ENCODE measurements around the gene ITPR2.

The ITPR2 gene

DNA sequence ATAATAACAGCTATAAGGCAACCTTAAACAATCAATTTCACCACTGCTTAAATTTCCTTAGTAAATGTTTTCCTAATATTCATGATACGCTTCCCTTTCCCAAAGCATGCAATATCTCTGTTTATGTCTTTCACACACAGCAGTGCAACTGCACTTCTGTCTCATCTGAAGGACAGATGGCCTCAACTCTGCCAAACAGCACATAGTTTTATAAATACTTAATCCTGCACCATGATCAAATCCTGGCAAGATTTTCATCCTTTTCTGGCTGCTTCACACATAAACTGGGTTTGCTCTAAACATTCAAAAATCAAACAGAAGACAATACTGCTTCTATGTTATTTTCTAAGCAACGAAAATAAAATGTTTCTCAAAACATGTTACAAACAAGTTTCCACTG, 266.3 kb downstream of the ITPR2 start:
- no peak overlapping the region for H3K27ac ChIP-seq (ENCODE audit: low read length, poor library complexity, severe bottlenecking)
- no peak overlapping the region for H3K4me3 ChIP-seq (ENCODE audit: insufficient read depth in 1 of 2, low read depth in 1 of 2, low read length in 2 of 2)

DNA sequence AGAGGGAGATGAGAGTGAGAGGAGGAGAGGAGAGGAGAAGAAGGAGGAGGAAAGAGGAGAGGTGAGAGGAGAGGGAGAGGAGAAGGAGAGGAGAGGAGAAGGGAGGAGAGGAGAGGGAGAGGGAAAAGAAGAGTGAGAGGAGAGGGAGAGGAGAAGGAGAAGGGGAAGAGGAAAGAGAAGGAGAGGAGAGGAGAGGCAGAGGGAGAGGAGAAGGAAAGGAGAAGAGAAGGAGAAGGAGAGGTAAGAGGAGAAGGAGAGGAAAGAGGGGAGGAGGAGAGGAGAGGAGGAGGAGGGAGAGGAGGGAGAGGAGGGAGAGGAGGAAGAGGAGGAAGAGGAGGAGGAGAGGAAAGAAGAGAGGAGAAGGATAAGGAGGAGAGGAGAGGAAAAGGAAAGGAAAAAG, 266.8 kb downstream of the ITPR2 start:
- H2BK120ac ChIP-seq (ENCODE audit: low read depth, low read length): no peak overlapping the region
- H3K79me1 ChIP-seq (replicated peaks; ENCODE audit: low read length, poor library complexity, severe bottlenecking): no peaks in the 10 kb centered on the region
- H3K9ac ChIP-seq (ENCODE audit: low read length): no peak overlapping the region
- no peak overlapping the region for H3K4me3 ChIP-seq (ENCODE audit: insufficient read depth in 1 of 2, low read depth in 1 of 2, low read length in 2 of 2)
- no peak overlapping the region for H2AK5ac ChIP-seq (ENCODE audit: low read length, severe bottlenecking)
- H3K27me3 ChIP-seq (ENCODE audit: control insufficient read depth in 1 of 2, insufficient read depth in 1 of 2, low read length in 2 of 2): no peaks in the 10 kb centered on the region
- no peaks in the 10 kb centered on the region for H3K36me3 ChIP-seq (ENCODE audit: control insufficient read depth in 1 of 2, insufficient read depth in 2 of 2, low read depth in 1 of 2, low read length in 2 of 2)
- no peak overlapping the region for H3K27ac ChIP-seq (ENCODE audit: low read length, poor library complexity, severe bottlenecking)
- no peaks in the 10 kb centered on the region for H3K4me1 ChIP-seq (ENCODE audit: control insufficient read depth, insufficient read depth, low read depth, low read length)
- H4K8ac ChIP-seq (ENCODE audit: low read length): no peak overlapping the region
- no peak overlapping the region for H3K4me2 ChIP-seq (ENCODE audit: low read length, poor library complexity, severe bottlenecking)
- H2BK5ac ChIP-seq (ENCODE audit: low read depth, low read length, poor library complexity, severe bottlenecking): no peak overlapping the region
- no peak overlapping the region for H4K91ac ChIP-seq (ENCODE audit: low read length)
- H3K9me3 ChIP-seq (ENCODE audit: control insufficient read depth, low read length): no peaks in the 10 kb centered on the region
- H3K14ac ChIP-seq (ENCODE audit: low read length in 2 of 2): no peak overlapping the region
- no peak overlapping the region for H3K4ac ChIP-seq (ENCODE audit: low read depth in 1 of 2, low read length in 2 of 2)
- no peak overlapping the region for H2BK15ac ChIP-seq (ENCODE audit: low read depth, poor library complexity, severe bottlenecking)
- H2BK12ac ChIP-seq (ENCODE audit: low read length in 2 of 2): no peak overlapping the region
- no peak for DNase-seq
- no peak overlapping the region for H2AFZ ChIP-seq (ENCODE audit: low read depth, low read length)
- H3K23ac ChIP-seq (ENCODE audit: low read length in 2 of 2): no peak overlapping the region
- H3K18ac ChIP-seq (ENCODE audit: low read depth in 1 of 2, low read length in 2 of 2): no peak overlapping the region

More for the DNA sequence above, 266.3 kb downstream of the ITPR2 start:
- Histone ChIP-seq H2AK5ac (ENCODE audit: low read length, severe bottlenecking) (no peak overlapping the region), H3K14ac (ENCODE audit: low read length in 2 of 2) (no peak overlapping the region), H3K9me3 (ENCODE audit: control insufficient read depth, low read length) (no peaks in the 10 kb centered on the region), H4K8ac (ENCODE audit: low read length) (no peak overlapping the region), H2BK5ac (ENCODE audit: low read depth, low read length, poor library complexity, severe bottlenecking) (no peak overlapping the region), H2BK120ac (ENCODE audit: low read depth, low read length) (no peak overlapping the region), H3K36me3 (ENCODE audit: control insufficient read depth in 1 of 2, insufficient read depth in 2 of 2, low read depth in 1 of 2, low read length in 2 of 2) (no peaks in the 10 kb centered on the region), H3K18ac (ENCODE audit: low read depth in 1 of 2, low read length in 2 of 2) (no peak overlapping the region), H3K4me1 (ENCODE audit: control insufficient read depth, insufficient read depth, low read depth, low read length) (no peaks in the 10 kb centered on the region), H3K27me3 (ENCODE audit: control insufficient read depth in 1 of 2, insufficient read depth in 1 of 2, low read length in 2 of 2) (no peaks in the 10 kb centered on the region), H3K4me2 (ENCODE audit: low read length, poor library complexity, severe bottlenecking) (no peak overlapping the region), H3K23ac (ENCODE audit: low read length in 2 of 2) (no peak overlapping the region), H4K91ac (ENCODE audit: low read length) (no peak overlapping the region), H3K4ac (ENCODE audit: low read depth in 1 of 2, low read length in 2 of 2) (no peak overlapping the region), H2AFZ (ENCODE audit: low read depth, low read length) (no peak overlapping the region), H2BK15ac (ENCODE audit: low read depth, poor library complexity, severe bottlenecking) (no peak overlapping the region), H3K79me1 (replicated peaks; ENCODE audit: low read length, poor library complexity, severe bottlenecking) (no peaks in the 10 kb centered on the region), H2BK12ac (ENCODE audit: low read length in 2 of 2) (no peak overlapping the region), H3K9ac (ENCODE audit: low read length) (no peak overlapping the region)
- DNase-seq: no peak
- WGBS: over 99% methylated on average over 1 of the region's 2 CpGs

DNA sequence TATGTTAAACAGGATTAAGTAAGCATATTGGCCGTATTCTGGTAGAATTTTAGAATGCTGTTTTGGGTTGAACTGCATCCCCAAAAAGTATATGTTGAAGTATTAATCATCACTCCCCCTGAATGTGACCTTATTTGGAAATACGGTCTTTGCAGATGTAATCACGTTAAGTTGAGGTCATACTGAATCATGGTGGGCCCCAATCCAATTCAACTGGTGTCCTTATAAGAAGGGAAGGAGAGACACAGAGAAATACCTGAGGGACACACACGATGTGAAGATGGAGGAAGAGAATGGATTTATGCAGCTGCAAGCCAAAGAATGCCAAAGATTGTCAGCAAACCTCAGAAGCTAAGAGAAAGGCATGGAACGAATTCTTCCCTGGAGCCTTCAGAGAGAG, 268.6 kb downstream of the ITPR2 start:
- Histone ChIP-seq H3K4me2 (ENCODE audit: low read length, poor library complexity, severe bottlenecking) (no peak overlapping the region), H2BK120ac (ENCODE audit: low read depth, low read length) (no peak overlapping the region), H2AK5ac (ENCODE audit: low read length, severe bottlenecking) (no peak overlapping the region), H2BK12ac (ENCODE audit: low read length in 2 of 2) (no peak overlapping the region), H3K79me1 (replicated peaks; ENCODE audit: low read length, poor library complexity, severe bottlenecking) (no peaks in the 10 kb centered on the region), H4K91ac (ENCODE audit: low read length) (no peak overlapping the region), H3K4ac (ENCODE audit: low read depth in 1 of 2, low read length in 2 of 2) (no peak overlapping the region), H2AFZ (ENCODE audit: low read depth, low read length) (no peak overlapping the region), H3K14ac (ENCODE audit: low read length in 2 of 2) (no peak overlapping the region), H3K27me3 (ENCODE audit: control insufficient read depth in 1 of 2, insufficient read depth in 1 of 2, low read length in 2 of 2) (no peaks in the 10 kb centered on the region), H3K23ac (ENCODE audit: low read length in 2 of 2) (no peak overlapping the region), H3K9ac (ENCODE audit: low read length) (no peak overlapping the region), H3K18ac (ENCODE audit: low read depth in 1 of 2, low read length in 2 of 2) (no peak overlapping the region), H2BK15ac (ENCODE audit: low read depth, poor library complexity, severe bottlenecking) (no peak overlapping the region), H3K4me1 (ENCODE audit: control insufficient read depth, insufficient read depth, low read depth, low read length) (no peaks in the 10 kb centered on the region), H4K8ac (ENCODE audit: low read length) (no peak overlapping the region), H3K27ac (ENCODE audit: low read length, poor library complexity, severe bottlenecking) (no peak overlapping the region), H3K36me3 (ENCODE audit: control insufficient read depth in 1 of 2, insufficient read depth in 2 of 2, low read depth in 1 of 2, low read length in 2 of 2) (no peaks in the 10 kb centered on the region), H3K9me3 (ENCODE audit: control insufficient read depth, low read length) (no peaks in the 10 kb centered on the region), H2BK5ac (ENCODE audit: low read depth, low read length, poor library complexity, severe bottlenecking) (no peak overlapping the region), H3K4me3 (ENCODE audit: insufficient read depth in 1 of 2, low read depth in 1 of 2, low read length in 2 of 2) (no peak overlapping the region)
- WGBS: 91% methylated on average over 4 of the region's 5 CpGs
- DNase-seq: no peak

DNA sequence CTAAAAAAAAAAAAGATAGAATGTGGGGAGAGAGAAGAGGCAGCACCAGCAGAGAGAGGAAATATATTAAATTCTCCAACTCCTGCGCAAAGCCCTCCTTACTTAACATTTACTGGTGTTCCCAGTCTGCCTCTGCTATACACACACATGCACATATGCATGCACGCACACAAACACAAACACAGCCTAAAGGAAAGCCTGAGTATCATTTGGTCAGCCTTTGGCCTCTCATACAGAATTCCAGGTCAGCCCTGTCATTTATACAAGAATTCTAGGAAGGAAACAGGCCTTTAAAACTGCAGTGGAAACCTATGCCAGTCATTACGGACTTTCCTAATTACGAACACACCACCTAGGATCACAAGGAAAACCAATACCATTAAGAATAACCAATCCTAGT, 269.4 kb downstream of the ITPR2 start:
- H4K91ac ChIP-seq (ENCODE audit: low read length): no peak overlapping the region
- H3K4me2 ChIP-seq (ENCODE audit: low read length, poor library complexity, severe bottlenecking): no peak overlapping the region
- H3K18ac ChIP-seq (ENCODE audit: low read depth in 1 of 2, low read length in 2 of 2): no peak overlapping the region
- H3K36me3 ChIP-seq (ENCODE audit: control insufficient read depth in 1 of 2, insufficient read depth in 2 of 2, low read depth in 1 of 2, low read length in 2 of 2): no peaks in the 10 kb centered on the region
- no peak for DNase-seq
- no peaks in the 10 kb centered on the region for H3K4me1 ChIP-seq (ENCODE audit: control insufficient read depth, insufficient read depth, low read depth, low read length)
- H3K27ac ChIP-seq (ENCODE audit: low read length, poor library complexity, severe bottlenecking): no peak overlapping the region
- no peak overlapping the region for H3K23ac ChIP-seq (ENCODE audit: low read length in 2 of 2)
- no peak overlapping the region for H2AK5ac ChIP-seq (ENCODE audit: low read length, severe bottlenecking)
- H2BK12ac ChIP-seq (ENCODE audit: low read length in 2 of 2): no peak overlapping the region
- no peak overlapping the region for H3K4ac ChIP-seq (ENCODE audit: low read depth in 1 of 2, low read length in 2 of 2)
- H2BK15ac ChIP-seq (ENCODE audit: low read depth, poor library complexity, severe bottlenecking): no peak overlapping the region
- H3K4me3 ChIP-seq (ENCODE audit: insufficient read depth in 1 of 2, low read depth in 1 of 2, low read length in 2 of 2): no peak overlapping the region
- H2BK120ac ChIP-seq (ENCODE audit: low read depth, low read length): no peak overlapping the region
- no peak overlapping the region for H3K9ac ChIP-seq (ENCODE audit: low read length)
- no peak overlapping the region for H2BK5ac ChIP-seq (ENCODE audit: low read depth, low read length, poor library complexity, severe bottlenecking)
- WGBS: 98% methylated on average over 3 of the region's 4 CpGs
- no peaks in the 10 kb centered on the region for H3K9me3 ChIP-seq (ENCODE audit: control insufficient read depth, low read length)
- no peak overlapping the region for H2AFZ ChIP-seq (ENCODE audit: low read depth, low read length)
- H3K14ac ChIP-seq (ENCODE audit: low read length in 2 of 2): no peak overlapping the region
- no peaks in the 10 kb centered on the region for H3K79me1 ChIP-seq (replicated peaks; ENCODE audit: low read length, poor library complexity, severe bottlenecking)
- H3K27me3 ChIP-seq (ENCODE audit: control insufficient read depth in 1 of 2, insufficient read depth in 1 of 2, low read length in 2 of 2): no peaks in the 10 kb centered on the region
- no peak overlapping the region for H4K8ac ChIP-seq (ENCODE audit: low read length)

Measured in mesenchymal stem cell (in vitro differentiated cells and primary cell).